Hematopoietic multipotent progenitor cell treated with erythropoietin and hydrocortisone succinate and interleukin-3 and kit ligand, for 6 days (in vitro differentiated cells): ENCODE data around the gene KCNQ5.

Source experiments
- DNase-seq: peaks from one replicate; pipeline ENCODE4 v3.0.0-alpha.2; 2015

Gene KCNQ5

GRCh38 chr6:72640615-72640930 lies 18.7 kb downstream of the KCNQ5 start:
- DNase-seq = no peak

- peak; percentile 18 for DNase-seq
Measured at GRCh38 chr6:72642435-72642834, 20.6 kb downstream of the KCNQ5 start.

GRCh38 chr6:72643214-72643613 lies 21.4 kb downstream of the KCNQ5 start:
- DNase-seq = no peak

GRCh38 chr6:72646604-72647485 lies 25.0 kb downstream of the KCNQ5 start:
- DNase-seq = no peak

- no peak for DNase-seq
Measured at GRCh38 chr6:72647489-72647888, 25.6 kb downstream of the KCNQ5 start.

GRCh38 chr6:72649032-72649984 lies 27.4 kb downstream of the KCNQ5 start:
- peak; percentile 11 for DNase-seq

- DNase-seq = no peak
Measured at GRCh38 chr6:72650081-72650745, 28.3 kb downstream of the KCNQ5 start.

- no peak for DNase-seq
Measured at GRCh38 chr6:72651174-72651573, 29.3 kb downstream of the KCNQ5 start.

- DNase-seq = no peak
Measured at GRCh38 chr6:72651967-72652956, 30.4 kb downstream of the KCNQ5 start.

- DNase-seq = no peak
Measured at GRCh38 chr6:72653026-72653425, 31.2 kb downstream of the KCNQ5 start.

GRCh38 chr6:72654071-72654621 lies 32.3 kb downstream of the KCNQ5 start:
- no peak for DNase-seq

- DNase-seq = no peak
Measured at GRCh38 chr6:72657407-72658197, 35.7 kb downstream of the KCNQ5 start.

- no peak for DNase-seq
Measured at GRCh38 chr6:72659754-72660153, 37.9 kb downstream of the KCNQ5 start.

- no peak for DNase-seq
Measured at GRCh38 chr6:72661411-72661810, 39.5 kb downstream of the KCNQ5 start.

- no peak for DNase-seq
Measured at GRCh38 chr6:72665599-72665998, 43.7 kb downstream of the KCNQ5 start.

- no peak for DNase-seq
Measured at GRCh38 chr6:72669324-72669723, 47.5 kb downstream of the KCNQ5 start.

GRCh38 chr6:72672906-72673305 lies 51.0 kb downstream of the KCNQ5 start:
- no peak for DNase-seq

GRCh38 chr6:72674842-72675241 lies 53.0 kb downstream of the KCNQ5 start:
- DNase-seq = no peak

- no peak for DNase-seq
Measured at GRCh38 chr6:72675396-72675795, 53.5 kb downstream of the KCNQ5 start.

- no peak for DNase-seq
Measured at GRCh38 chr6:72676995-72677394, 55.1 kb downstream of the KCNQ5 start.

- no peak for DNase-seq
Measured at GRCh38 chr6:72677740-72678139, 55.9 kb downstream of the KCNQ5 start.
